GM18499 (cell line): ENCODE measurements around the gene RABEP1.
A peak's percentile ranks its signal among the peaks of the same experiment; 100 is the strongest.
"Not testable (repeated sequence)": the region's sequence is repeated elsewhere in the genome, so short reads cannot be mapped to it uniquely, and the experiment has no call there.

Experiments used
- ATAC-seq: cut with Tn5 transposase; IDR thresholded peaks from one replicate; pipeline ENCODE4 v1.9.1; 2021; ENCODE audit warnings: moderate number of reproducible peaks; ENCODE audit not compliant: insufficient read depth, unreplicated experiment

RABEP1 gene

DNA sequence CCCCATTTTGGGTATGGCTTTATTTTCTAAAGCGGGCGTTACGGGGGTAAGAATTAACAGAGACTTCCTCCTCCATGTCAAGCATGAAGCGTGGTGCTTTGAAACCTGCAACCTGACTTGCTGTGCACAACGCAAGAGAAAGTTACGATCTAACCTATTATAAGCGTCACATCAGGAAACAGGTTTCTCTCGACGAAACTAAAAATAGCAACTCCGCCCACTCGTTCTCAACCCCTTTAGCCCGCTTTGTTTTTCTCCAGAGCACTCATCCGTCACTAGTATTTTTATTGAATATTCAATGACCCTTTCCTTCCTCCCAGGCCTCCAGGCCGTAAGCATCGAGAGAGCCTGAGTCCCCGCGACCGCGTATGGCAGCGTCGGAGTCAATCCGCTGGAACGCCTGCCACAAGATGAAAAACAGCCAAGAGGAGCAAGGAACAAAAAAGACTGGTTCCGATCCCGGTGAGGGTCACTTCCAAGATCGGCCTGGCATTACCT, 136.8 kb downstream of the RABEP1 start:
- ATAC-seq = no peak

DNA sequence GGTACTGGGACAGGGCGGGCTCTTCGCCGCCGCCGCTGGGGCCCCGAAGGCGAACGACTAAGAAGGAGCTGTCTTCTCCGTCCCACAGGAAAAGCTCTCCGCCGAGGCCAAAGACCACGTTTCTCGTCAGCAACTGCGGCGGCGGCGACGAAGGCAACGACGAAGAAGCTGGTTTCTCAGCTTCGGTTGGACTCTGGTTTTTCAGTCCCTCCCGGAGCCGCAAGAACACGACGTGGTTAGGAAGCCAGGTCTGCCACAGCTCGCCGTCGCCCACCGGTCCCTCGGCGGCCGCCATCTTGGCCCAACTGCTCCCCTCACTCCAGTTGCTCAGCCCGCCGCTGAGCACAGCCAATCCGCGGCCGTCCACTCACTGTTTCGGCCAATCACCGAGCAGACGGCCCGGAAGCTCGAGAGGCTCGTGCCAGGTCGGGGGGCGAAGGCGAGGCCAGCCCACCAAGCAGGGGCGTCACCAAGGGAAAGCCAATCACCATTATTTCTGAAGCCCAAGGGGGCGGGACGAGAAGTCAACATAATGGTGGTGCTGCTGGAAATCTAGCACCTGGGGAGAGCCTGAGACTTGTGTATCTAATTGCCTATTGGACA, 137.4 kb downstream of the RABEP1 start, which contains the start of gene NUP88:
Gene NUP88 (minus strand): TSS at position 307 of the 603 bp plus-strand sequence. CDS start 12 bp downstream, at position 295.
- peak; percentile 78 for ATAC-seq

DNA sequence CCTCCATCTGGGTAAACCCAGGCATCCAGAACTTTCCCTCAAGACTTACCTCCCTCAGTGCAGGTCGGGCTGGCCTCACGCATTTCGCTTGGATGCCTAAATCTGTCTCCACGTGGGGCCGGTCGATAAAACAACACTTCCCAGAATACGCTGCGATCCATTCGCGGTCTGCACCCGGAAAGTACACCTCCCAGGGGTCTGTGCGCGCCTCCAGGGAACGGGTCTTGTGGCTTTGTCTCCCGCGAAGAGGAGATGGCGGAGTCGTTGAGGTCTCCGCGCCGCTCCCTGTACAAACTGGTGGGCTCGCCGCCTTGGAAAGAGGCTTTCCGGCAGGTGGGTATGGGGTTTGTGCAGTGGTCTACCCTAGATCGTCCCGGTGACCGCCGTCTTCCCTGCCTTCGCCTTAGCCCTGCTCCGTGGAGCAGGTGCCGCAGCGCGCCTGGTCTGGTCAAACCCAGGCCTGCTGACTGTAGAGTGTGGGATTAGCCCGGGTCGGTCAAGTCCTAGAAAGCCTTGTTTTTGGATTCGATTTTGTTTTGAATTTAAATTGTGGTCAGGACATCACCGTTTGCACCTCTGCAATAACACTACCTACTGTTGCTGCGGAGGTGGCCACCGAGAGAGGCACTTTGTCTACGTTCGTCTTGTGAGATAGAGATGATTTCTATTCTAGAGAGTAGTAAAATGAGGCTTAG, 138.0 kb downstream of the RABEP1 start, which contains the start of gene RPAIN:
Gene RPAIN (plus strand): TSS at position 224 of the 695 bp plus-strand sequence. CDS start 29 bp downstream, at position 253.
- peak; percentile 30 for ATAC-seq

DNA sequence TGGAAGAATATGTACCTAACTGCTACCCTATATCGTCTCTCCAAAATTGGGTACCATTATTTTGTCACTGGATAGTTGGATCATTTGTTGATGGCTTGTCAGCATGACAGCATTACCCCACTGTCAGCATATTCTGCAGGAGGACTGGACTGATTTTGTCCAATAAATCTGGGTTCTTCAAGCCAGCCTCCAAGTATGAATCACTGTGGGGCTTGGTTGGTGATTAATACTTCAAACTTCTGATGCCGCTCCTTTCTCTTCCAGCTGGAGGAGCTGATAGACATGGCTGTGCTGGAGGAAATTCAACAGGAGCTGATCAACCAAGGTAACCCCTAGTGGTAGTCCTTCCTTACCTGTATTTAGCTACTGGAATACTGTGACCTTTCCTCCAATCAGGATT, 140.4 kb downstream of the RABEP1 start:
- no peak for ATAC-seq

DNA sequence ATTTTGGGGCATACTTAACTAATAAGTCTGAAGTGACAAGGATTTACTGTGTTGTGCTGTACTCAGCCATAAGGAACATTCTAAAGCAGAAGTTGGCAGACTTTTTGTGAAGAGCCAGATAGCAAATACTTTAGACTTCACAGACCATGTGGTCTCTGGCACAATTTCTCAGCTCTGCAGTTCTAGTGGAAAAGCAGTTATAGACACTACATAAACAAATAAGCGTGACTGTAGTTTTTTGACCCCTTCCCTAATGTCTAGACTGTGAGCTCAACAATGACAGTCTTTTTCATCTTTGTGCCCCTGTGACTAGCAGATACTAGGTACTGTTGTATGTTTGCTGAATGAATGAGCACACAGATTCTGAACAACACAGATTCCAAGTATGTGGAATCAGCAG, 142.8 kb downstream of the RABEP1 start:
- ATAC-seq = no peak

DNA sequence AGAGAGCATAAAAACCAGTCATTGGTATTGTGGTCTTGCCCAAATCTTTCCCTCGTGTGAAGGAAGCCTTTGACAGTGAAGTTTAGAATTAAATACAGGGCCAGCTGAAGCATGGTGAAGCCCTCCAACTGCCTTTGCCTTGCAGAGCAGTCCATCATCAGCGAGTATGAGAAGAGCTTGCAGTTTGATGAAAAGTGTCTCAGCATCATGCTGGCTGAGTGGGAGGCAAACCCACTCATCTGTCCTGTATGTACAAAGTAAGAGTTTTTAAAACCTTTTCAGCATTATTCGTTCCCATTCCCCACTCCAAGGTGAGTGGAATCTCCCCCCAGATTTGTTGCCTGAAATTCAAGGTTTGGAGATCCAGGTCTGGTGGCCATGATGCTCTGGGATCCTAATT, 143.7 kb downstream of the RABEP1 start:
- ATAC-seq = no peak

DNA sequence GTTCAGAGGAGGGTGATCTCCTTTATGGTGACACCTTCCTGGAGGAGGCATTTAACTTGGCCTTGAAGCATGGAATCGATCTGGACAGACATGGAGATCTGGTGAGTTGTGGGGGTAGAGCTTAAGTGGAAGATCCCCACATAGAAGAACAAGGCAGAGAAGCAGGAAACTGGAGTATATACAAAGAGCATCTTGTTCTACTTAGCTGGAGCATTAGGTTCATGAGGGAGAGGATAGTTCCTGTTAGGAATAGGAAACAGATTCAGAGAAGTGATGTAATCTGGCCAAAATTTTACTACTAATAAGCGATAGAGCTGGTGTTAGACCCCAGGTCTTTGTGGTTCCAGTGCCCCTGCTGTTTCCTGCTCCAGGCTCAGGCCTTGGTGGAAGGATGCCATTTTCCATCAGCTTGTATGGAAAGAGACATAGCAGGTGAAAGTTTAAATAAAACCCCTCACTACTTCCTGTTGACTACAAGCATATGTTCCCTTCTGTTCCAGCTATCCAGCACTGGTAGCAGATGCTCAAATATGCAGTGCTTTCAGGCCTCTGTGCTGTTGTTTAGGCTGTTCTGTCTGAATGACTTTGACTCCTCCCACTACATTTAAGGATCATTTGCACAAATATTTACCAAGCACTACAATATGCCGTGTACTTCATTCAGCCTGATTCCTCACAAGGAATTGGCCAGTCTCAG, 147.3 kb downstream of the RABEP1 start:
- no peak for ATAC-seq

DNA sequence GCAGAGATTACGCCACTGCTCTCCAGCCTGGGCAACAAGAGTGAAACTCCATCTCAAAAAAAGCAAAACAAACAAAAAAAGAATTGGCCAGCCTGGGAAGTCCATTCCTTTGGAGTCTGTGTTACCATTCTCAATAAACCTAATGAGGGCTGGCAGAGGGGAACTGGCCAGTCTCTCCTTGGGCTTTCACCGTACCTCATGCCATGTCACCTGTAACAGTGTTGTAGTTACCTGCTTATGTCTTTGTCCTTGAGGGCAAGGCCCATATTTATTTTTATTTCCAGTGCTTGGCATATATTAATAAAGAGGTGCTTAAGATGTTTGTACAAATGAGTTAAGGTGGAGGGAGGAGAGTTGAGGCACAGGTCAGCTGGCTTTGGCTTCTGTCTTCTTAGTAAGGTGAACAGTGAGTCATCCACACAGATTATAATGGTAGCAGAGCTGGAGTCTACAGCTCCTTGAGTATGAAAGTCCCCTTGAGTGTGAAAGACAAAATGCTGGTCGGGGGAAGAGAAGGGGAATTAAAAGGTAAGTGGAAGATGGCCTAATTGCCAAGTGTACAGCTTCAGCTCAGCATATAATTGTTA, 148.4 kb downstream of the RABEP1 start:
- ATAC-seq = no peak

DNA sequence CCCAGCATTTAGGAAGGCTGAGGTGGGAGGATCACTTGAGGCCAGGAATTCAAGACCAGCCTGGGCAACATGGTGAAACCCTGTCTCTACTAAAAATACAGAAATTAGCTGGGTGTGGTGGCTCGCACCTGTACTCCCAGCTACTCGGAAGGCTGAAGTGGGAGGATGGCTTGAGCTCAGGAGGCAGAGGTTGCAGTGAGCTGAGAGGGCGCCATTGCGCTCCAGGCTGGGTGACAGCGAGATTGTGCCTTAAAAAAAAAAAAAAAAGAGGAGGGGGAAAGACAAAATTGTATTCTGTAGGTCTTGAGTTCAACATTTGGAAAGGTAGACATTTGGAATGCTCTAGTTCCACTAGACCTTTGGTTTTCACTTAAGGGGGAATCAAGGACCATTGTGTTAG, 149.2 kb downstream of the RABEP1 start:
- not testable (repeated sequence) for ATAC-seq

DNA sequence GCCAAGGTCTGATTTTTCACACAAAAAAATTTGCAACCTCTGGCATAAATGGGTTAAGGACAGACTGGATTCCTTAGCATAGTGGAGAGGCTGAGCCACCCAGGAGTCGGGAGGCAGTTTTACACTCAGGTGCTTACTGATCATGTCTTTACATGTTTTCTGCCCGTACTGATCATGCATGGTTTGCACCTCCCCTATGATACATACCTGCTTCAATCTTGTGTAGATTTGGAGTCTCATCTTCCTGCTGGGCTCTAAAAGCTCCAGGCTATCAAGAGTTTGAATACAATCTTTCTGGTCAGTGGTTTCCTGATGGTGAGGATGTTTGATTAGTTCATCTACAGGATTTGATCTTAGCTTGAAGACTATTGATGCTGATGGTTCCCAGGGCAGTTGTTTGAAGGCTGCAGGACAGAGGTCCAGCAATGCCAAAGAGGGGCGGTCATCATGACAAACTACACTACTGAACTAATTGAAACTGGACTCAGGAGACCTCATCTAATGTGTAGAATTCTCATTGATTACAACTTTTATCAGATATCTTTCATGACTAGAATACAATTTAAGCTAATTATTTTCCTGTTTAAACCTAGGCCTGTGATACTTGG, 150.0 kb downstream of the RABEP1 start:
- no peak for ATAC-seq

DNA sequence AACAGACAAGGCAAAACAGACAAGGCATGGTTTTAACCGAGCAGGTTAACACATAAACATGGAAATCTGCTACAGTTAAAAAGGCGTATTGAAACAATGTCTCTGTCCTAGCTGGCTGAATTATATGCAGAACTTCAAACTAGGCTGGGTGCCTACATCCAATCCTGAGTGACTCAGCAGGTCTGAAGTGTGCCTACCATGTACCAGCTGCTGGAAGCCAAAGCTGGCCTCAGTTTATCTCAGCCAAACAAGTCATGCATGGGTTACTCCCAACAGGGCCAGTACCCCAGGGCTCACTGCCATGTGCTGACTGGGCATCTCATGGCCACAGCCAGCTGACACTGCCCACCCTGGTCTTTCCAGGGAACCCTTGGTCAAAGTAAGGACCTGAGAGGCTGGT, 152.9 kb downstream of the RABEP1 start:
- no peak for ATAC-seq
